WTC11 (cell line): Measurements from ENCODE around the gene OGG1. TPM values are rescaled to one million over a fixed set of nuclear protein-coding genes. Genes with fewer than 3 reads are reported as not detected.

ENCODE experiments used
- ATAC-seq: fragments of 200-7000 bp; cut with Tn5 transposase; 2 replicates; pipeline ENCODE4 v1.10.0; 2021; ENCODE audit warnings: mild to moderate bottlenecking, moderate library complexity
- CTCF ChIA-PET: fragments of 300-600 bp; sonication (Branson Sonifier 250); formaldehyde crosslinking; loops from one replicate; lab custom pipeline; 2021; ENCODE audit warnings: antibody characterized with exemption; lab: Charles Lee
- POLR2A ChIA-PET: fragments of 350-600 bp; sonication (Branson Sonifier 250); formaldehyde crosslinking; loops from one replicate; lab custom pipeline; 2021; ENCODE audit warnings: antibody characterized with exemption; lab: Charles Lee
- DNase-seq: peaks from one replicate; pipeline ENCODE4 v3.0.0; 2021; ENCODE audit warnings: low spot score
- H3K27ac Mint-ChIP-seq: 2 replicates; pipeline ENCODE4 v1.8.0; 2021; ENCODE audit warnings: mixed read lengths
- H3K27me3 Mint-ChIP-seq: 2 replicates; pipeline ENCODE4 v1.8.0; 2021; ENCODE audit warnings: low read depth, mild to moderate bottlenecking, moderate library complexity, mixed read lengths
- H3K36me3 Mint-ChIP-seq: 2 replicates; pipeline ENCODE4 v1.8.0; 2021; ENCODE audit warnings: mixed read lengths
- H3K4me1 Mint-ChIP-seq: 2 replicates; pipeline ENCODE4 v1.8.0; 2022; ENCODE audit warnings: mixed read lengths
- H3K4me3 Mint-ChIP-seq: 2 replicates; pipeline ENCODE4 v1.8.0; 2021; ENCODE audit warnings: mild to moderate bottlenecking, moderate library complexity, mixed read lengths
- H3K9me3 Mint-ChIP-seq: 2 replicates; pipeline ENCODE4 v1.8.0; 2021; ENCODE audit warnings: mixed read lengths
- CREB1 ChIP-seq: sonication (generic); formaldehyde crosslinking; IDR thresholded peaks from 2 replicates; pipeline ENCODE4 v1.8.0; 2023; ENCODE audit warnings: mild to moderate bottlenecking, missing genetic modification reagents
- CREM ChIP-seq: sonication (generic); formaldehyde crosslinking; IDR thresholded peaks from 2 replicates; pipeline ENCODE4 v1.8.1; 2022; ENCODE audit warnings: mild to moderate bottlenecking, missing genetic modification reagents, moderate library complexity
- E2F1 ChIP-seq: sonication (generic); formaldehyde crosslinking; IDR thresholded peaks from 2 replicates; pipeline ENCODE4 v1.8.0; 2022; ENCODE audit warnings: mild to moderate bottlenecking, missing genetic modification reagents
- E2F4 ChIP-seq: sonication (generic); formaldehyde crosslinking; IDR thresholded peaks from 2 replicates; pipeline ENCODE4 v1.8.1; 2022; ENCODE audit warnings: low read depth, mild to moderate bottlenecking, moderate library complexity, missing genetic modification reagents, borderline replicate concordance
- EMX1 ChIP-seq: fragments of 250-450 bp; sonication (Bioruptor Pico); IDR thresholded peaks from 2 replicates; pipeline ENCODE4 v1.8.0; 2021; ENCODE audit warnings: mild to moderate bottlenecking
- FOXP1 ChIP-seq: sonication (generic); formaldehyde crosslinking; IDR thresholded peaks from 2 replicates; pipeline ENCODE4 v1.8.0; 2022; ENCODE audit warnings: missing genetic modification reagents, mild to moderate bottlenecking, moderate library complexity, borderline replicate concordance
- FOXP4 ChIP-seq: sonication (generic); formaldehyde crosslinking; IDR thresholded peaks from 2 replicates; pipeline ENCODE4 v1.8.0; 2022; ENCODE audit warnings: mild to moderate bottlenecking, missing genetic modification reagents
- IRF2 ChIP-seq: sonication (generic); formaldehyde crosslinking; IDR thresholded peaks from 2 replicates; pipeline ENCODE4 v1.8.0; 2022; ENCODE audit warnings: low read depth, missing genetic modification reagents, borderline replicate concordance
- MAX ChIP-seq: sonication (generic); formaldehyde crosslinking; IDR thresholded peaks from 2 replicates; pipeline ENCODE4 v1.8.0; 2022; ENCODE audit warnings: mild to moderate bottlenecking, missing genetic modification reagents
- MYBL2 ChIP-seq: sonication (generic); formaldehyde crosslinking; IDR thresholded peaks from 2 replicates; pipeline ENCODE4 v1.8.1; 2023; ENCODE audit warnings: mild to moderate bottlenecking, moderate library complexity, missing genetic modification reagents
- PRRX2 ChIP-seq: fragments of 250-450 bp; sonication (Bioruptor Pico); IDR thresholded peaks from 2 replicates; pipeline ENCODE4 v1.8.0; 2021; ENCODE audit warnings: mild to moderate bottlenecking
- RORB ChIP-seq: fragments of 250-450 bp; sonication (Bioruptor Pico); IDR thresholded peaks from 2 replicates; pipeline ENCODE4 v1.9.0; 2021; ENCODE audit warnings: mild to moderate bottlenecking
- TEAD4 ChIP-seq: sonication (generic); formaldehyde crosslinking; IDR thresholded peaks from 2 replicates; pipeline ENCODE4 v1.8.0; 2022; ENCODE audit warnings: mild to moderate bottlenecking, missing genetic modification reagents
- TP53 ChIP-seq: sonication (generic); formaldehyde crosslinking; IDR thresholded peaks from 2 replicates; pipeline ENCODE4 v1.8.1; 2023; ENCODE audit warnings: mild to moderate bottlenecking, missing genetic modification reagents
- ZBTB21 ChIP-seq: sonication (generic); formaldehyde crosslinking; IDR thresholded peaks from 2 replicates; pipeline ENCODE4 v1.8.1; 2023; ENCODE audit warnings: mild to moderate bottlenecking, missing genetic modification reagents, borderline replicate concordance
- ZNF396 ChIP-seq: fragments of 250-450 bp; sonication (Bioruptor Pico); IDR thresholded peaks from 2 replicates; pipeline ENCODE4 v1.8.0; 2021; ENCODE audit warnings: mild to moderate bottlenecking, moderate library complexity, borderline replicate concordance
- total RNA-seq: library from RNA; stranded (reverse); gene quantifications from 3 replicates; pipeline ENCODE4 v1.2.3, GENCODE V29; 2021
- TF ChIP-seq, protein P1 (sequence below): fragments of 250-450 bp; sonication (Bioruptor Pico); IDR thresholded peaks from 2 replicates; pipeline ENCODE4 v1.9.0; 2021; ENCODE audit warnings: moderate library complexity, mild to moderate bottlenecking, inconsistent platforms, borderline replicate concordance
- TF ChIP-seq, protein P2 (sequence below): fragments of 250-450 bp; sonication (Bioruptor Pico); IDR thresholded peaks from 2 replicates; pipeline ENCODE4 v1.9.0; 2021; ENCODE audit warnings: mild to moderate bottlenecking

The OGG1 gene
- total RNA-seq, 1 experiment from 2014 or later = 27.3 TPM

DNA sequence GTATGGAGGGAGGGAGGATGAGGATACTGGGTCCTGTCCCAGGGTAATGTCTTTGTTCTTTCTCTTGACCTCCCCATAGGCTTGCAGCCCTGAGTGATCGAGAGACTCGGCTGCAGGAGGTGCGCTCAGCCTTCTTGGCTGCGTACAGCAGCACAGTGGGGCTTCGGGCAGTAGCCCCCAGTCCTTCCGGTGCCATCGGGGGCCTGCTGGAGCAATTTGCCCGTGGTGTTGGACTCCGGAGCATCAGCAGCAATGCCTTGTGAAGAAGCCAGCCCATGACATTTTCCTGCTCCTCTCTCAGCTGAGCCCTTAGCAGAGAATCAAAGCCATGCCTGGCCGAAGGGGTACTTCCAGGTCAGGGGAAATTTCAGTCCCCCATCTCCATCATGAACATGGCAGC is 48.0 kb upstream of the OGG1 start:
- DNase-seq (no peak), ATAC-seq (no peak)
- no peak overlapping the region for H3K27ac Mint-ChIP-seq
- CTCF ChIA-PET = no interaction called here
- peaks cover 27% of the 10 kb centered on the region for H3K27me3 Mint-ChIP-seq
- H3K9me3 Mint-ChIP-seq = no peaks in the 10 kb centered on the region
- POLR2A ChIA-PET = no interaction called here
- no peaks in the 10 kb centered on the region for H3K36me3 Mint-ChIP-seq
- H3K4me3 Mint-ChIP-seq = no peak overlapping the region
- TF ChIP-seq E2F4 (CRISPR knock-in tag) = no peak
- TF ChIP-seq FOXP1 (CRISPR knock-in tag) = no peak
- TF ChIP-seq MYBL2 (CRISPR knock-in tag) = no peak
- H3K4me1 Mint-ChIP-seq = no peaks in the 10 kb centered on the region

GRCh38 chr3:9703240-9703639 is 46.5 kb upstream of the OGG1 start:
- H3K27ac Mint-ChIP-seq = no peak overlapping the region
- peak overlapping the region; percentile 47 for H3K4me3 Mint-ChIP-seq
- no peak for DNase-seq
- ChIA-PET CTCF (interaction anchor here (1.0 to 2.5 kb wide), 2 partner anchors 24 to 202 kb away, joined by 4 to 20 read pairs; no protein-coding TSS in a partner anchor), POLR2A (no interaction called here)
- no peaks in the 10 kb centered on the region for H3K36me3 Mint-ChIP-seq
- peaks cover 36% of the 10 kb centered on the region for H3K27me3 Mint-ChIP-seq
- no peak for TF ChIP-seq IRF2 (CRISPR knock-in tag)
- TF ChIP-seq MYBL2 (CRISPR knock-in tag) = no peak
- no peaks in the 10 kb centered on the region for H3K4me1 Mint-ChIP-seq
- no peaks in the 10 kb centered on the region for H3K9me3 Mint-ChIP-seq
- no peak for ATAC-seq

- ATAC-seq (peak; percentile 12), DNase-seq (peak; percentile 48)
- TF ChIP-seq TP53 (no peak), MAX (0 out of 2 replicates have a peak, but pooled peaks have one; percentile 15)
- ChIA-PET POLR2A (no interaction called here), CTCF (interaction anchor here (0.7 to 2.5 kb wide), 4 partner anchors 11 to 200 kb away, joined by 3 to 20 read pairs (median 4); no protein-coding TSS in a partner anchor)
- H3K27me3 Mint-ChIP-seq = peaks cover 37% of the 10 kb centered on the region
- peak within 1 kb of the TSS; percentile 73 for H3K4me3 Mint-ChIP-seq
- no peaks in the 10 kb centered on the region for H3K9me3 Mint-ChIP-seq
- no peak within 1 kb of the TSS for H3K27ac Mint-ChIP-seq
- H3K36me3 Mint-ChIP-seq = no peaks in the 10 kb centered on the region
- no peaks in the 10 kb centered on the region for H3K4me1 Mint-ChIP-seq
Observed at GRCh38 chr3:9703736-9704346, 45.9 kb upstream of the OGG1 start, which contains the start of gene CPNE9. TSS of gene CPNE9 (plus strand) at chr3:9703833. CDS start at chr3:9703997, 164 bp downstream.

- H3K27me3 Mint-ChIP-seq = peaks cover 37% of the 10 kb centered on the region
- TF ChIP-seq EMX1 (CRISPR knock-in tag) (no peak), CREB1 (CRISPR knock-in tag) (peak; percentile 84), ZBTB21 (CRISPR knock-in tag) (no peak; the same call in 1 of the 2 replicates), ZNF396 (CRISPR knock-in tag) (peak; percentile 57; the same call in 1 of the 2 replicates), PRRX2 (CRISPR knock-in tag) (no peak), TEAD4 (CRISPR knock-in tag) (peak; percentile 98), CREM (CRISPR knock-in tag) (peak; percentile 88), RORB (no peak), FOXP4 (CRISPR knock-in tag) (peak; percentile 99), E2F1 (CRISPR knock-in tag) (peak; percentile 94)
- TF ChIP-seq, protein P1, sequence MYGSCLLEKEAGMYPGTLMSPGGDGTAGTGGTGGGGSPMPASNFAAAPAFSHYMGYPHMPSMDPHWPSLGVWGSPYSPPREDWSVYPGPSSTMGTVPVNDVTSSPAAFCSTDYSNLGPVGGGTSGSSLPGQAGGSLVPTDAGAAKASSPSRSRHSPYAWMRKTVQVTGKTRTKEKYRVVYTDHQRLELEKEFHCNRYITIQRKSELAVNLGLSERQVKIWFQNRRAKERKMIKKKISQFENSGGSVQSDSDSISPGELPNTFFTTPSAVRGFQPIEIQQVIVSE (CRISPR knock-in tag) = no peak
- TF ChIP-seq, protein P2, sequence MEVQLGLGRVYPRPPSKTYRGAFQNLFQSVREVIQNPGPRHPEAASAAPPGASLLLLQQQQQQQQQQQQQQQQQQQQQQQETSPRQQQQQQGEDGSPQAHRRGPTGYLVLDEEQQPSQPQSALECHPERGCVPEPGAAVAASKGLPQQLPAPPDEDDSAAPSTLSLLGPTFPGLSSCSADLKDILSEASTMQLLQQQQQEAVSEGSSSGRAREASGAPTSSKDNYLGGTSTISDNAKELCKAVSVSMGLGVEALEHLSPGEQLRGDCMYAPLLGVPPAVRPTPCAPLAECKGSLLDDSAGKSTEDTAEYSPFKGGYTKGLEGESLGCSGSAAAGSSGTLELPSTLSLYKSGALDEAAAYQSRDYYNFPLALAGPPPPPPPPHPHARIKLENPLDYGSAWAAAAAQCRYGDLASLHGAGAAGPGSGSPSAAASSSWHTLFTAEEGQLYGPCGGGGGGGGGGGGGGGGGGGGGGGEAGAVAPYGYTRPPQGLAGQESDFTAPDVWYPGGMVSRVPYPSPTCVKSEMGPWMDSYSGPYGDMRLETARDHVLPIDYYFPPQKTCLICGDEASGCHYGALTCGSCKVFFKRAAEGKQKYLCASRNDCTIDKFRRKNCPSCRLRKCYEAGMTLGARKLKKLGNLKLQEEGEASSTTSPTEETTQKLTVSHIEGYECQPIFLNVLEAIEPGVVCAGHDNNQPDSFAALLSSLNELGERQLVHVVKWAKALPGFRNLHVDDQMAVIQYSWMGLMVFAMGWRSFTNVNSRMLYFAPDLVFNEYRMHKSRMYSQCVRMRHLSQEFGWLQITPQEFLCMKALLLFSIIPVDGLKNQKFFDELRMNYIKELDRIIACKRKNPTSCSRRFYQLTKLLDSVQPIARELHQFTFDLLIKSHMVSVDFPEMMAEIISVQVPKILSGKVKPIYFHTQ = no peak
Observed at GRCh38 chr3:9704347-9705322, 45.1 kb upstream of the OGG1 start.

More at GRCh38 chr3:9704347-9705322, 45.1 kb upstream of the OGG1 start:
- Mint-ChIP-seq H3K36me3 (no peaks in the 10 kb centered on the region), H3K4me3 (peak overlapping the region; percentile 73), H3K9me3 (no peaks in the 10 kb centered on the region), H3K4me1 (no peaks in the 10 kb centered on the region), H3K27ac (no peak overlapping the region)
- DNase-seq (peak; percentile 97), ATAC-seq (peak; percentile 96)
- POLR2A ChIA-PET = no interaction called here
- CTCF ChIA-PET = interaction anchor here (0.5 to 8.9 kb wide), 8 partner anchors 10 to 202 kb away, joined by 3 to 72 read pairs (median 4); no protein-coding TSS in a partner anchor
